ENCODE data around the gene IFI35. TPM values are rescaled to one million over a fixed set of nuclear protein-coding genes. Genes with fewer than 3 reads are reported as not detected.

The IFI35 gene
- total RNA-seq, 6 donors from 2014 or later = 17.8 to 69.0 (median 45.4) TPM

- Histone ChIP-seq H3K27me3 (no peaks in the 10 kb centered on the region), H3K27ac (peak overlapping the region in 3 of 4 donors; percentile 19 to 97 (median 75)), H3K9me3 (no peaks in the 10 kb centered on the region), H3K4me3 (peak overlapping the region in 1 of 4 donors; percentile 89), H3K4me1 (peaks cover 67 to 82% (median 74%) of the 10 kb centered on the region in 4 donors), H3K36me3 (peaks cover 0 to 57% (median 31%) of the 10 kb centered on the region in 4 donors)
- WGBS, 2 donors = 64 to 69% methylated on average over 18 to 19 of the region's 19 CpGs
- TF ChIP-seq EP300 (IDR thresholded peaks at IDR 0.05) (no peak), POLR2AphosphoS5 (IDR thresholded peaks at IDR 0.05) (peak in 1 of 2 donors; percentile 17)
- DNase-seq = no peak
- ATAC-seq (ENCODE audit: low FRiP score in 2 of 2) = no peak
These were observed 11.6 kb downstream of the IFI35 start for GRCh38 chr17:43018008-43018853.

GRCh38 chr17:43018932-43019331 lies 12.3 kb downstream of the IFI35 start:
- 18 to 22% methylated on average over 4 of the region's 4 CpGs for WGBS, 2 donors
- no peak for TF ChIP-seq POLR2A (IDR thresholded peaks at IDR 0.05)
- TF ChIP-seq CTCF (IDR thresholded peaks at IDR 0.05) = no peak
- TF ChIP-seq EP300 (IDR thresholded peaks at IDR 0.05) = no peak
- no peak for TF ChIP-seq POLR2AphosphoS5 (IDR thresholded peaks at IDR 0.05)
- no peaks in the 10 kb centered on the region for H3K9me3 ChIP-seq
- DNase-seq (no peak), ATAC-seq (ENCODE audit: low FRiP score in 2 of 2) (no peak)
- no peaks in the 10 kb centered on the region for H3K27me3 ChIP-seq
- H3K36me3 ChIP-seq = peaks cover 0 to 50% (median 25%) of the 10 kb centered on the region in 4 donors
- peaks cover 63 to 78% (median 71%) of the 10 kb centered on the region in 4 donors for H3K4me1 ChIP-seq
- peak overlapping the region in 1 of 4 donors; percentile 89 for H3K4me3 ChIP-seq
- peak overlapping the region in 3 of 4 donors; percentile 75 to 97 (median 77) for H3K27ac ChIP-seq

- Histone ChIP-seq H3K27me3 (no peaks in the 10 kb centered on the region), H3K9me3 (no peaks in the 10 kb centered on the region), H3K36me3 (peaks cover 0 to 45% (median 23%) of the 10 kb centered on the region in 4 donors), H3K4me1 (peaks cover 60 to 78% (median 69%) of the 10 kb centered on the region in 4 donors), H3K27ac (peak overlapping the region; percentile 66 to 97 (median 76)), H3K4me3 (peak overlapping the region in 2 of 4 donors; percentile 20 to 89)
- no peak for TF ChIP-seq POLR2A (IDR thresholded peaks at IDR 0.05)
- no peak for TF ChIP-seq EP300 (IDR thresholded peaks at IDR 0.05)
- no peak for TF ChIP-seq CTCF (IDR thresholded peaks at IDR 0.05)
- TF ChIP-seq POLR2AphosphoS5 (IDR thresholded peaks at IDR 0.05) = no peak
- DNase-seq = no peak
- no peak for ATAC-seq (ENCODE audit: low FRiP score in 2 of 2)
- WGBS, 2 donors = 22 to 25% methylated on average over 7 of the region's 7 CpGs
These were observed 12.8 kb downstream of the IFI35 start for GRCh38 chr17:43019418-43019817.

GRCh38 chr17:43020030-43020621 lies 13.5 kb downstream of the IFI35 start:
- no peak for ATAC-seq (ENCODE audit: low FRiP score in 2 of 2)
- Histone ChIP-seq H3K4me1 (peaks cover 54 to 78% (median 65%) of the 10 kb centered on the region in 4 donors), H3K4me3 (peak overlapping the region in 3 of 4 donors; percentile 89 to 100 (median 100)), H3K9me3 (no peaks in the 10 kb centered on the region), H3K27ac (peak overlapping the region; percentile 66 to 97 (median 84)), H3K27me3 (no peaks in the 10 kb centered on the region), H3K36me3 (peaks cover 0 to 38% (median 18%) of the 10 kb centered on the region in 4 donors)
- 42 to 56% methylated on average over 5 to 6 of the region's 6 CpGs for WGBS, 2 donors
- TF ChIP-seq POLR2A (IDR thresholded peaks at IDR 0.05) (no peak), EP300 (IDR thresholded peaks at IDR 0.05) (peak in 2 of 4 donors; percentile 37 to 71), CTCF (IDR thresholded peaks at IDR 0.05) (no peak), POLR2AphosphoS5 (IDR thresholded peaks at IDR 0.05) (peak; percentile 66 to 75)
- no peak for DNase-seq

Measured in upper lobe of left lung (tissue), 6 donors.